ENCODE measurements around the gene ADAMTS6. TPM values are rescaled to one million over a fixed set of nuclear protein-coding genes. Genes with fewer than 3 reads are reported as not detected.
"Not testable (repeated sequence)": the region's sequence is repeated elsewhere in the genome, so short reads cannot be mapped to it uniquely, and the experiment has no call there.

Gene ADAMTS6
- polyA plus RNA-seq, 2 of the 4 experiments (the other 2 are of a cell fraction): 0.22 to 0.66 TPM

GRCh38 chr5:65324226-65324625, 157.5 kb downstream of the ADAMTS6 start:
- no peak for DNase-seq (ENCODE audit: low read depth in 1 of 2, low spot score in 1 of 2)
- ATAC-seq: no peak
- Histone ChIP-seq H3K4me3 (no peak overlapping the region), H3K27ac (no peak overlapping the region), H3K9me3 (no peaks in the 10 kb centered on the region), H3K4me1 (no peaks in the 10 kb centered on the region), H3K4me2 (no peak overlapping the region)
- no peak for FAIRE-seq
- ChIA-PET CTCF (no interaction called here), POLR2A (no interaction called here)
- WGBS (ENCODE audit: missing lambda C conversion rate): 74% methylated on average over 1 of the region's 1 CpG
- TF ChIP-seq SMC3 (IDR thresholded peaks at IDR 0.05) (no peak), CBX8 (IDR thresholded peaks at IDR 0.05) (no peak), RAD21 (conservative IDR thresholded peaks at IDR 0.05 in 1 of 2, IDR thresholded peaks at IDR 0.05 in 1 of 2) (no peak), BHLHE40 (IDR thresholded peaks at IDR 0.05; ENCODE audit: low read depth, low read length) (no peak), HMGXB4 (CRISPR knock-in tag; IDR thresholded peaks at IDR 0.05; ENCODE audit: borderline replicate concordance) (no peak), FOSL2 (IDR thresholded peaks at IDR 0.05) (no peak), FOSL2 (CRISPR knock-in tag; IDR thresholded peaks at IDR 0.05) (no peak), HOXA7 (CRISPR knock-in tag; IDR thresholded peaks at IDR 0.05) (no peak), ESRRA (IDR thresholded peaks at IDR 0.05; ENCODE audit: borderline replicate concordance, low read length) (no peak), MAX (IDR thresholded peaks at IDR 0.05) (no peak)

- H3K4me2 ChIP-seq; FAIRE-seq; H3K9me3 ChIP-seq; CTCF ChIA-PET; H3K4me3 ChIP-seq; ATAC-seq; H3K27ac ChIP-seq; DNase-seq (ENCODE audit: low read depth in 1 of 2, low spot score in 1 of 2); POLR2A ChIA-PET; H3K4me1 ChIP-seq: not testable (repeated sequence)
- WGBS (ENCODE audit: missing lambda C conversion rate): 4% methylated on average over 1 of the region's 1 CpG
- TF ChIP-seq KDM1A (IDR thresholded peaks at IDR 0.05; ENCODE audit: low read depth): peak; percentile 50; the same call in 1 of the 2 replicates
These were observed 161.0 kb downstream of the ADAMTS6 start for GRCh38 chr5:65320704-65321103.

GRCh38 chr5:65320250-65320649, 161.5 kb downstream of the ADAMTS6 start:
- Histone ChIP-seq H3K4me1 (no peaks in the 10 kb centered on the region), H3K4me2 (no peak overlapping the region), H3K4me3 (no peak overlapping the region), H3K27ac (no peak overlapping the region), H3K9me3 (no peaks in the 10 kb centered on the region)
- DNase-seq (ENCODE audit: low read depth in 1 of 2, low spot score in 1 of 2) (no peak), ATAC-seq (no peak), FAIRE-seq (no peak)
- POLR2A ChIA-PET: no interaction called here
- WGBS (ENCODE audit: missing lambda C conversion rate): 52% methylated on average over 2 of the region's 2 CpGs
- TF ChIP-seq HOXA7 (CRISPR knock-in tag; IDR thresholded peaks at IDR 0.05) (no peak), NPAS2 (CRISPR knock-in tag; IDR thresholded peaks at IDR 0.05; ENCODE audit: borderline replicate concordance) (no peak), FOSL2 (IDR thresholded peaks at IDR 0.05) (no peak), FOSL2 (CRISPR knock-in tag; IDR thresholded peaks at IDR 0.05) (no peak), JUNB (IDR thresholded peaks at IDR 0.05) (no peak), CBX2 (IDR thresholded peaks at IDR 0.05; ENCODE audit: borderline replicate concordance, low read depth) (no peak), REST (IDR thresholded peaks at IDR 0.05) (no peak), BCL3 (IDR thresholded peaks at IDR 0.05) (no peak), ELK1 (IDR thresholded peaks at IDR 0.05; ENCODE audit: low read depth, low read length) (no peak), POLR2A (IDR thresholded peaks at IDR 0.05; ENCODE audit: low read length) (no peak), HDAC2 (IDR thresholded peaks at IDR 0.05) (no peak)
- CTCF ChIA-PET: no interaction called here
